Measurements from ENCODE around the gene MSS51. TPM values are rescaled to one million over a fixed set of nuclear protein-coding genes. Genes with fewer than 3 reads are reported as not detected.

Gene MSS51
- total and polyA plus RNA-seq, 2 donors (not counting 3 experiments of a cell fraction or from before 2014, with no cell fraction given): 1.8 to 3.5 TPM

DNA sequence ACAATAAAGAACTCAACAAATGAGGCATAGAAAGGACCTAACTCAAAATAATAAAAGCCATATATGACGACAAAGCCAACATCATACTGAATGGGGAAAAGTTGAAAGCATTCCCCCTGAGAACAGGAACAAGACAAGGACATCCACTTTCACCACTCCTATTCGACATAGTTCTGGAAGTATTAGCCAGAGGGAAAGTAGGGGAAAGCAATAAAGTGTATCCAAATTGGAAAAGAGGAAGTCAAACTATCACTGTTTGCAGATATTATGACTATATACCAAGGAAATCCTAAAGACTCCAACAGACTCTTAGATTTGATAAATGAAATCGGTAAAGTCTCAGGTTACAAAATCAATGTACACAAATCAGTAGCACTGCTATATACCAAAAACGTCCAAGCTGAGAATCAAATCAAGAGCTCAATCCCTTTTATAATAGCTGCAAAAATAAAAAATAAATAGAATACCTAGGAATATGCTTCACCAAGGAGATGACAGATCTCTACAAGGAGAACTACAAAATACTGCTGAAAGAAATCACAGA lies 24.3 kb downstream of the MSS51 start:
- no TSS peak for BruUV-seq (replicated peaks)
- H3K27ac ChIP-seq (ENCODE audit: insufficient read depth, low read depth, low read length): no peak overlapping the region
- DNase-seq (ENCODE audit: low read depth, low spot score) (no peak), FAIRE-seq (no peak)
- H3K4me1 ChIP-seq (ENCODE audit: control insufficient read depth, extremely low read depth, insufficient read depth, low read length): peaks cover 5% of the 10 kb centered on the region
- peaks cover 16% of the 10 kb centered on the region for H4K20me1 ChIP-seq (replicated peaks; ENCODE audit: control insufficient read depth, extremely low read depth, insufficient read depth, low read length)
- no peaks in the 10 kb centered on the region for H3K9me3 ChIP-seq (replicated peaks; ENCODE audit: control insufficient read depth, insufficient read depth, low read length)
- no peaks in the 10 kb centered on the region for H3K9me1 ChIP-seq (replicated peaks; ENCODE audit: control insufficient read depth, extremely low read depth, insufficient read depth, low read length)
- H3K4me2 ChIP-seq (ENCODE audit: insufficient read depth, low read length): no peak overlapping the region
- intact Hi-C loops (cut with micrococcal nuclease) (no loop called here), dilution Hi-C loops (cut with MboI; ENCODE audit: extremely low pct_ligation_motif_present, low sequenced_read_pairs) (no loop called here)
- TF ChIP-seq MYC (IDR thresholded peaks at IDR 0.05; ENCODE audit: low read depth, low read length): no peak
- no peak for TF ChIP-seq FOS (IDR thresholded peaks at IDR 0.05; ENCODE audit: borderline replicate concordance, insufficient read depth, low read length)
- peaks cover 82% of the 10 kb centered on the region for H3K79me2 ChIP-seq (ENCODE audit: control insufficient read depth, insufficient read depth, low read length)
- H3K4me3 ChIP-seq (replicated peaks in 1 of 3; ENCODE audit: insufficient read depth in 1 of 3, low read depth in 1 of 3, low read length in 3 of 3): no peak overlapping the region
- H3K9ac ChIP-seq (replicated peaks; ENCODE audit: extremely low read depth, insufficient read depth, low read length): no peak overlapping the region
- no peak overlapping the region for H2AFZ ChIP-seq (ENCODE audit: low read depth, low read length)
- ChIA-PET POLR2A (no interaction called here), CTCF (no interaction called here)
- no peaks in the 10 kb centered on the region for H3K36me3 ChIP-seq (ENCODE audit: control insufficient read depth in 2 of 2, extremely low read depth in 1 of 2, insufficient read depth in 2 of 2, low read length in 2 of 2)
- no peaks in the 10 kb centered on the region for H3K27me3 ChIP-seq (ENCODE audit: control insufficient read depth in 2 of 2, insufficient read depth in 2 of 2, low read length in 2 of 2)

- Histone ChIP-seq H3K9me3 (replicated peaks; ENCODE audit: control insufficient read depth, insufficient read depth, low read length) (no peaks in the 10 kb centered on the region), H3K36me3 (ENCODE audit: control insufficient read depth in 2 of 2, extremely low read depth in 1 of 2, insufficient read depth in 2 of 2, low read length in 2 of 2) (no peaks in the 10 kb centered on the region), H3K9me1 (replicated peaks; ENCODE audit: control insufficient read depth, extremely low read depth, insufficient read depth, low read length) (no peaks in the 10 kb centered on the region), H3K4me1 (ENCODE audit: control insufficient read depth, extremely low read depth, insufficient read depth, low read length) (peaks cover 5% of the 10 kb centered on the region), H3K79me2 (ENCODE audit: control insufficient read depth, insufficient read depth, low read length) (peaks cover 89% of the 10 kb centered on the region), H3K4me3 (replicated peaks in 1 of 3; ENCODE audit: insufficient read depth in 1 of 3, low read depth in 1 of 3, low read length in 3 of 3) (no peak overlapping the region), H2AFZ (ENCODE audit: low read depth, low read length) (no peak overlapping the region), H3K9ac (replicated peaks; ENCODE audit: extremely low read depth, insufficient read depth, low read length) (no peak overlapping the region), H3K27ac (ENCODE audit: insufficient read depth, low read depth, low read length) (no peak overlapping the region), H4K20me1 (replicated peaks; ENCODE audit: control insufficient read depth, extremely low read depth, insufficient read depth, low read length) (peaks cover 16% of the 10 kb centered on the region), H3K27me3 (ENCODE audit: control insufficient read depth in 2 of 2, insufficient read depth in 2 of 2, low read length in 2 of 2) (no peaks in the 10 kb centered on the region), H3K4me2 (ENCODE audit: insufficient read depth, low read length) (no peak overlapping the region)
- no peak for FAIRE-seq
- ChIA-PET POLR2A (no interaction called here), CTCF (no interaction called here)
- dilution Hi-C loops (cut with MboI; ENCODE audit: extremely low pct_ligation_motif_present, low sequenced_read_pairs): no loop called here
- no TSS peak for BruUV-seq (replicated peaks)
- intact Hi-C loops (cut with micrococcal nuclease): no loop called here
- TF ChIP-seq JUN (IDR thresholded peaks at IDR 0.05; ENCODE audit: borderline replicate concordance, insufficient read depth, insufficient read length, low read depth): no peak
- TF ChIP-seq EZH2 (IDR thresholded peaks at IDR 0.05; ENCODE audit: borderline replicate concordance, low read depth, low read length, severe bottlenecking): no peak
- TF ChIP-seq FOS (IDR thresholded peaks at IDR 0.05; ENCODE audit: borderline replicate concordance, insufficient read depth, low read length): no peak
- no peak for TF ChIP-seq MAX (IDR thresholded peaks at IDR 0.05; ENCODE audit: insufficient read depth, insufficient read length)
- TF ChIP-seq, protein P1, sequence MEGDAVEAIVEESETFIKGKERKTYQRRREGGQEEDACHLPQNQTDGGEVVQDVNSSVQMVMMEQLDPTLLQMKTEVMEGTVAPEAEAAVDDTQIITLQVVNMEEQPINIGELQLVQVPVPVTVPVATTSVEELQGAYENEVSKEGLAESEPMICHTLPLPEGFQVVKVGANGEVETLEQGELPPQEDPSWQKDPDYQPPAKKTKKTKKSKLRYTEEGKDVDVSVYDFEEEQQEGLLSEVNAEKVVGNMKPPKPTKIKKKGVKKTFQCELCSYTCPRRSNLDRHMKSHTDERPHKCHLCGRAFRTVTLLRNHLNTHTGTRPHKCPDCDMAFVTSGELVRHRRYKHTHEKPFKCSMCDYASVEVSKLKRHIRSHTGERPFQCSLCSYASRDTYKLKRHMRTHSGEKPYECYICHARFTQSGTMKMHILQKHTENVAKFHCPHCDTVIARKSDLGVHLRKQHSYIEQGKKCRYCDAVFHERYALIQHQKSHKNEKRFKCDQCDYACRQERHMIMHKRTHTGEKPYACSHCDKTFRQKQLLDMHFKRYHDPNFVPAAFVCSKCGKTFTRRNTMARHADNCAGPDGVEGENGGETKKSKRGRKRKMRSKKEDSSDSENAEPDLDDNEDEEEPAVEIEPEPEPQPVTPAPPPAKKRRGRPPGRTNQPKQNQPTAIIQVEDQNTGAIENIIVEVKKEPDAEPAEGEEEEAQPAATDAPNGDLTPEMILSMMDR (IDR thresholded peaks at IDR 0.05; ENCODE audit: extremely low read depth in 1 of 2, insufficient read depth in 1 of 2, low read depth in 1 of 2, low read length in 2 of 2): no peak
- TF ChIP-seq GATA2 (IDR thresholded peaks at IDR 0.05; ENCODE audit: insufficient read depth, insufficient read length, low read depth, low read length): no peak
- no peak for TF ChIP-seq POLR2AphosphoS5 (IDR thresholded peaks at IDR 0.05; ENCODE audit: insufficient read depth, low read depth, low read length)
- TF ChIP-seq POLR2A (IDR thresholded peaks at IDR 0.05; ENCODE audit: low read depth, low read length): no peak
- no peak for TF ChIP-seq MYC (IDR thresholded peaks at IDR 0.05; ENCODE audit: low read depth, low read length)
- no peak for DNase-seq (ENCODE audit: low read depth, low spot score)
Observed at GRCh38 chr10:73408061-73408460, 25.3 kb downstream of the MSS51 start.
